ENCODE results near the gene TMED5.

Gene TMED5

GRCh38 chr1:93148001-93148400 is 32.2 kb downstream of the TMED5 start:
- H3K36me3 ChIP-seq (ENCODE audit: control insufficient read depth in 2 of 2, insufficient read depth in 1 of 2, low read length in 2 of 2), result peaks cover 4 to 49% of the 10 kb centered on the region in 2 experiments; a peak in 2 of 3 replicates
- ChIA-PET POLR2A (no interaction called here), CTCF (no interaction called here)
- H3K9me3 ChIP-seq (ENCODE audit: control insufficient read depth, insufficient read depth, low read depth, low read length), result no peaks in the 10 kb centered on the region
- H3K27ac ChIP-seq (ENCODE audit: extremely low read depth, low read depth, low read length), result no peak overlapping the region
- H3K4me3 ChIP-seq (ENCODE audit: low read depth, low read length), result no peak overlapping the region
- H3K4me1 ChIP-seq (ENCODE audit: control insufficient read depth, insufficient read depth, low read length), result no peaks in the 10 kb centered on the region
- TF ChIP-seq ZNF629 (tag by site-specific recombination; IDR thresholded peaks at IDR 0.05) (peak; percentile 41; the same call in 1 of the 2 replicates), ZBTB20 (tag by site-specific recombination; IDR thresholded peaks at IDR 0.05) (0 out of 2 replicates have a peak, but pooled peaks have one; percentile 17), ZNF677 (tag by site-specific recombination; IDR thresholded peaks at IDR 0.05) (no peak), ZBTB48 (tag by site-specific recombination; IDR thresholded peaks at IDR 0.05) (peak; percentile 65; the same call in 1 of the 2 replicates), ZEB2 (tag by site-specific recombination; IDR thresholded peaks at IDR 0.05) (0 out of 2 replicates have a peak, but pooled peaks have one; percentile 23)

DNA sequence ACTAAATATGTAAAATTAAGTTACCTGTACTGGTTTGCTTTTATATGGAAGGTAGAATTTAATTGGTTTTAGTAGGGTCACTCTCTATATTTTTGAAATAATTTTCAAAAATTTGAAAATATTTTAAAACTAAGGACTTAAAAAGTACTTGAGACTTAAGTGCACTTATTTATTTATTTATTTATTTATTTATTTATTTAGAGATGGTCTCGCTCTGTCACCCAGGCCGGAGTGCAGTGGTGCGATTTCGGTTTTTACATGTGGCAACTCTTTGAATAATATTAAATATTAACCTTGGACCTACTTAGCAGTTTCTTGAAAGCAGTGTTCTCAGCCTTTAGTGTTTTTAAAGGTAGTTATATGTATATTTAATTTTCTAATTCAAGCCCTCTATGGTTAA is 36.4 kb downstream of the TMED5 start:
- H3K36me3 ChIP-seq (ENCODE audit: control insufficient read depth in 2 of 2, insufficient read depth in 1 of 2, low read length in 2 of 2), result peaks cover 10 to 38% of the 10 kb centered on the region in 2 experiments; a peak in 2 of 3 replicates
- CTCF ChIA-PET, result interaction anchor here (0.6 kb wide), 3 partner anchors 25 to 73 kb away, joined by 3 to 4 read pairs (median 3); no protein-coding TSS in a partner anchor
- no peak overlapping the region for H3K4me3 ChIP-seq (ENCODE audit: low read depth, low read length)
- H3K27ac ChIP-seq (ENCODE audit: extremely low read depth, low read depth, low read length), result no peak overlapping the region
- no peaks in the 10 kb centered on the region for H3K4me1 ChIP-seq (ENCODE audit: control insufficient read depth, insufficient read depth, low read length)
- POLR2A ChIA-PET, result no interaction called here
- no peaks in the 10 kb centered on the region for H3K9me3 ChIP-seq (ENCODE audit: control insufficient read depth, insufficient read depth, low read depth, low read length)
- TF ChIP-seq HOXC10 (CRISPR knock-in tag; IDR thresholded peaks at IDR 0.05), result no peak
- no peak for TF ChIP-seq ZBTB1 (tag by site-specific recombination; IDR thresholded peaks at IDR 0.05)
- TF ChIP-seq SP2 (tag by site-specific recombination; IDR thresholded peaks at IDR 0.05), result no peak
- peak; percentile 15; the same call in 1 of the 2 replicates for TF ChIP-seq ZNF341 (tag by site-specific recombination; IDR thresholded peaks at IDR 0.05; ENCODE audit: low read depth)
- TF ChIP-seq IKZF3 (tag by site-specific recombination; IDR thresholded peaks at IDR 0.05), result no peak
- TF ChIP-seq ZNF362 (tag by site-specific recombination; IDR thresholded peaks at IDR 0.05), result no peak
- TF ChIP-seq KLF8 (tag by site-specific recombination; IDR thresholded peaks at IDR 0.05), result no peak
- TF ChIP-seq, protein P1, sequence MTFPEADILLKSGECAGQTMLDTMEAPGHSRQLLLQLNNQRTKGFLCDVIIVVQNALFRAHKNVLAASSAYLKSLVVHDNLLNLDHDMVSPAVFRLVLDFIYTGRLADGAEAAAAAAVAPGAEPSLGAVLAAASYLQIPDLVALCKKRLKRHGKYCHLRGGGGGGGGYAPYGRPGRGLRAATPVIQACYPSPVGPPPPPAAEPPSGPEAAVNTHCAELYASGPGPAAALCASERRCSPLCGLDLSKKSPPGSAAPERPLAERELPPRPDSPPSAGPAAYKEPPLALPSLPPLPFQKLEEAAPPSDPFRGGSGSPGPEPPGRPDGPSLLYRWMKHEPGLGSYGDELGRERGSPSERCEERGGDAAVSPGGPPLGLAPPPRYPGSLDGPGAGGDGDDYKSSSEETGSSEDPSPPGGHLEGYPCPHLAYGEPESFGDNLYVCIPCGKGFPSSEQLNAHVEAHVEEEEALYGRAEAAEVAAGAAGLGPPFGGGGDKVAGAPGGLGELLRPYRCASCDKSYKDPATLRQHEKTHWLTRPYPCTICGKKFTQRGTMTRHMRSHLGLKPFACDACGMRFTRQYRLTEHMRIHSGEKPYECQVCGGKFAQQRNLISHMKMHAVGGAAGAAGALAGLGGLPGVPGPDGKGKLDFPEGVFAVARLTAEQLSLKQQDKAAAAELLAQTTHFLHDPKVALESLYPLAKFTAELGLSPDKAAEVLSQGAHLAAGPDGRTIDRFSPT (tag by site-specific recombination; IDR thresholded peaks at IDR 0.05), result no peak
- no peak for TF ChIP-seq ZNF423 (tag by site-specific recombination; IDR thresholded peaks at IDR 0.05)
- TF ChIP-seq SP3 (tag by site-specific recombination; IDR thresholded peaks at IDR 0.05), result no peak
- TF ChIP-seq ZNF623 (tag by site-specific recombination; IDR thresholded peaks at IDR 0.05), result peak; percentile 45
- TF ChIP-seq ZNF394 (tag by site-specific recombination; IDR thresholded peaks at IDR 0.05; ENCODE audit: borderline replicate concordance), result peak; percentile 77; the same call in 1 of the 2 replicates
- TF ChIP-seq, protein P2, sequence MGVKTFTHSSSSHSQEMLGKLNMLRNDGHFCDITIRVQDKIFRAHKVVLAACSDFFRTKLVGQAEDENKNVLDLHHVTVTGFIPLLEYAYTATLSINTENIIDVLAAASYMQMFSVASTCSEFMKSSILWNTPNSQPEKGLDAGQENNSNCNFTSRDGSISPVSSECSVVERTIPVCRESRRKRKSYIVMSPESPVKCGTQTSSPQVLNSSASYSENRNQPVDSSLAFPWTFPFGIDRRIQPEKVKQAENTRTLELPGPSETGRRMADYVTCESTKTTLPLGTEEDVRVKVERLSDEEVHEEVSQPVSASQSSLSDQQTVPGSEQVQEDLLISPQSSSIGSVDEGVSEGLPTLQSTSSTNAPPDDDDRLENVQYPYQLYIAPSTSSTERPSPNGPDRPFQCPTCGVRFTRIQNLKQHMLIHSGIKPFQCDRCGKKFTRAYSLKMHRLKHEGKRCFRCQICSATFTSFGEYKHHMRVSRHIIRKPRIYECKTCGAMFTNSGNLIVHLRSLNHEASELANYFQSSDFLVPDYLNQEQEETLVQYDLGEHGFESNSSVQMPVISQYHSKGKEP (tag by site-specific recombination; IDR thresholded peaks at IDR 0.05), result no peak
- TF ChIP-seq, protein P3, sequence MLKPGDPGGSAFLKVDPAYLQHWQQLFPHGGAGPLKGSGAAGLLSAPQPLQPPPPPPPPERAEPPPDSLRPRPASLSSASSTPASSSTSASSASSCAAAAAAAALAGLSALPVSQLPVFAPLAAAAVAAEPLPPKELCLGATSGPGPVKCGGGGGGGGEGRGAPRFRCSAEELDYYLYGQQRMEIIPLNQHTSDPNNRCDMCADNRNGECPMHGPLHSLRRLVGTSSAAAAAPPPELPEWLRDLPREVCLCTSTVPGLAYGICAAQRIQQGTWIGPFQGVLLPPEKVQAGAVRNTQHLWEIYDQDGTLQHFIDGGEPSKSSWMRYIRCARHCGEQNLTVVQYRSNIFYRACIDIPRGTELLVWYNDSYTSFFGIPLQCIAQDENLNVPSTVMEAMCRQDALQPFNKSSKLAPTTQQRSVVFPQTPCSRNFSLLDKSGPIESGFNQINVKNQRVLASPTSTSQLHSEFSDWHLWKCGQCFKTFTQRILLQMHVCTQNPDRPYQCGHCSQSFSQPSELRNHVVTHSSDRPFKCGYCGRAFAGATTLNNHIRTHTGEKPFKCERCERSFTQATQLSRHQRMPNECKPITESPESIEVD (tag by site-specific recombination; IDR thresholded peaks at IDR 0.05), result no peak
- TF ChIP-seq, protein P4, sequence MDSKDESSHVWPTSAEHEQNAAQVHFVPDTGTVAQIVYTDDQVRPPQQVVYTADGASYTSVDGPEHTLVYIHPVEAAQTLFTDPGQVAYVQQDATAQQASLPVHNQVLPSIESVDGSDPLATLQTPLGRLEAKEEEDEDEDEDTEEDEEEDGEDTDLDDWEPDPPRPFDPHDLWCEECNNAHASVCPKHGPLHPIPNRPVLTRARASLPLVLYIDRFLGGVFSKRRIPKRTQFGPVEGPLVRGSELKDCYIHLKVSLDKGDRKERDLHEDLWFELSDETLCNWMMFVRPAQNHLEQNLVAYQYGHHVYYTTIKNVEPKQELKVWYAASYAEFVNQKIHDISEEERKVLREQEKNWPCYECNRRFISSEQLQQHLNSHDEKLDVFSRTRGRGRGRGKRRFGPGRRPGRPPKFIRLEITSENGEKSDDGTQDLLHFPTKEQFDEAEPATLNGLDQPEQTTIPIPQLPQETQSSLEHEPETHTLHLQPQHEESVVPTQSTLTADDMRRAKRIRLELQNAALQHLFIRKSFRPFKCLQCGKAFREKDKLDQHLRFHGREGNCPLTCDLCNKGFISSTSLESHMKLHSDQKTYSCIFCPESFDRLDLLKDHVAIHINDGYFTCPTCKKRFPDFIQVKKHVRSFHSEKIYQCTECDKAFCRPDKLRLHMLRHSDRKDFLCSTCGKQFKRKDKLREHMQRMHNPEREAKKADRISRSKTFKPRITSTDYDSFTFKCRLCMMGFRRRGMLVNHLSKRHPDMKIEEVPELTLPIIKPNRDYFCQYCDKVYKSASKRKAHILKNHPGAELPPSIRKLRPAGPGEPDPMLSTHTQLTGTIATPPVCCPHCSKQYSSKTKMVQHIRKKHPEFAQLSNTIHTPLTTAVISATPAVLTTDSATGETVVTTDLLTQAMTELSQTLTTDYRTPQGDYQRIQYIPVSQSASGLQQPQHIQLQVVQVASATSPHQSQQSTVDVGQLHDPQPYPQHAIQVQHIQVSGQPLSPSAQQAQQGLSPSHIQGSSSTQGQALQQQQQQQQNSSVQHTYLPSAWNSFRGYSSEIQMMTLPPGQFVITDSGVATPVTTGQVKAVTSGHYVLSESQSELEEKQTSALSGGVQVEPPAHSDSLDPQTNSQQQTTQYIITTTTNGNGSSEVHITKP (tag by site-specific recombination; IDR thresholded peaks at IDR 0.05), result no peak
- no peak for TF ChIP-seq ZNF747 (tag by site-specific recombination; IDR thresholded peaks at IDR 0.05)
- TF ChIP-seq TRIM28 (IDR thresholded peaks at IDR 0.05; ENCODE audit: borderline replicate concordance, low read length), result no peak
- TF ChIP-seq ZNF548 (tag by site-specific recombination; IDR thresholded peaks at IDR 0.05), result no peak
- no peak for TF ChIP-seq SCRT1 (tag by site-specific recombination; IDR thresholded peaks at IDR 0.05; ENCODE audit: borderline replicate concordance)
- TF ChIP-seq ZNF10 (tag by site-specific recombination; IDR thresholded peaks at IDR 0.05), result no peak
- TF ChIP-seq ZNF664 (tag by site-specific recombination; IDR thresholded peaks at IDR 0.05), result 0 out of 2 replicates have a peak, but pooled peaks have one; percentile 37
